ENCODE results near the gene PDGFC. TPM values are rescaled to one million over a fixed set of nuclear protein-coding genes. Genes with fewer than 3 reads are reported as not detected.

The PDGFC gene
- total RNA-seq, 1 experiment from 2014 or later, result 9.8 TPM

- no peak overlapping the region for H2AFZ ChIP-seq (ENCODE audit: low read depth, low read length, poor library complexity, severe bottlenecking)
- no peak for ATAC-seq
- H4K20me1 ChIP-seq (ENCODE audit: insufficient read depth), result no peaks in the 10 kb centered on the region
- H3K9ac ChIP-seq (ENCODE audit: low read length), result no peak overlapping the region
- H3K9me3 ChIP-seq (ENCODE audit: control insufficient read depth in 1 of 2, insufficient read depth in 1 of 2, low read depth in 1 of 2, low read length in 2 of 2), result no peaks in the 10 kb centered on the region
- no TSS peak for BruUV-seq (replicated peaks)
- H3K4me1 ChIP-seq (ENCODE audit: control insufficient read depth in 1 of 2, insufficient read depth in 2 of 2, low read length in 2 of 2), result peaks cover 17 to 42% of the 10 kb centered on the region in 2 experiments
- H3K9me2 ChIP-seq (ENCODE audit: insufficient read depth), result no peaks in the 10 kb centered on the region
- intact Hi-C loops (cut with micrococcal nuclease), result no loop called here
- H3K4me3 ChIP-seq (replicated peaks in 1 of 2; ENCODE audit: low read depth in 1 of 2, low read length in 2 of 2), result no peak overlapping the region
- ChIA-PET POLR2A (no interaction called here), CTCF (interaction anchor here (2.0 kb wide), 1 partner anchor 93 kb away, joined by 6 read pairs; no protein-coding TSS in a partner anchor), RAD21 (ENCODE audit: low non-redundant PET in 1 of 2, low total read pairs in 2 of 2, uncharacterized antibody in 2 of 2, unreplicated experiment in 2 of 2) (no interaction called here)
- H3K79me2 ChIP-seq (ENCODE audit: insufficient read depth, low read length), result no peaks in the 10 kb centered on the region
- no peak overlapping the region for H3K4me2 ChIP-seq (ENCODE audit: low read length)
- no peak overlapping the region for H3K27ac ChIP-seq (ENCODE audit: low read depth, low read length)
- no peak for DNase-seq (ENCODE audit: low read depth, low spot score)
- no peaks in the 10 kb centered on the region for H3K36me3 ChIP-seq (ENCODE audit: control insufficient read depth in 1 of 2, insufficient read depth in 2 of 2, low read length in 2 of 2)
- no peaks in the 10 kb centered on the region for H3K27me3 ChIP-seq (ENCODE audit: insufficient read depth, low read length)
- TF ChIP-seq RAD21 (IDR thresholded peaks at IDR 0.05; ENCODE audit: low read depth) (no peak), ZFX (IDR thresholded peaks at IDR 0.05) (no peak), EZH2phosphoT487 (IDR thresholded peaks at IDR 0.05; ENCODE audit: borderline replicate concordance) (no peak), EZH2 (IDR thresholded peaks at IDR 0.05) (no peak), JUND (IDR thresholded peaks at IDR 0.05) (no peak), SRF (IDR thresholded peaks at IDR 0.05; ENCODE audit: low read depth) (no peak), FOSL1 (IDR thresholded peaks at IDR 0.05; ENCODE audit: low read depth) (no peak), MAX (IDR thresholded peaks at IDR 0.05) (no peak), POLR2A (IDR thresholded peaks at IDR 0.05; ENCODE audit: borderline replicate concordance, extremely low read depth, insufficient read depth, insufficient read length) (no peak), CBX3 (IDR thresholded peaks at IDR 0.05; ENCODE audit: low read depth) (no peak), CTCF (IDR thresholded peaks at IDR 0.05 in 2 of 3, conservative IDR thresholded peaks at IDR 0.05 in 1 of 3; ENCODE audit: borderline replicate concordance in 1 of 3, insufficient read depth in 1 of 3, low read depth in 2 of 3, low read length in 2 of 3) (no peak), YY1 (IDR thresholded peaks at IDR 0.05; ENCODE audit: extremely low read depth, insufficient replicate concordance, low read depth, low read length) (no peak), ZNF274 (IDR thresholded peaks at IDR 0.05; ENCODE audit: low read depth, low read length) (no peak), ATF3 (IDR thresholded peaks at IDR 0.05) (no peak), SP1 (IDR thresholded peaks at IDR 0.05; ENCODE audit: low read depth) (no peak)
Observed at GRCh38 chr4:156952078-156952759, 19.4 kb downstream of the PDGFC start.
